Neural cell (in vitro differentiated cells): ENCODE measurements around the gene ZNF516. TPM values are rescaled to one million over a fixed set of nuclear protein-coding genes. Genes with fewer than 3 reads are reported as not detected.

Experiments
- H2AFZ ChIP-seq: fragments of 200-600, 300-800 bp; sonication (generic), shearing (Covaris generic); 2 replicates; pipeline ENCODE4 v1.6.0; 2014; ENCODE audit warnings: low read depth, mild to moderate bottlenecking, antibody characterized with exemption, low read length, moderate library complexity
- H3F3A ChIP-seq: fragments of 200-600 bp; shearing (Covaris generic); 2 replicates; pipeline ENCODE4 v1.6.1; 2016; ENCODE audit warnings: mild to moderate bottlenecking, moderate library complexity, mixed read lengths, antibody characterized with exemption, low read length; ENCODE audit not compliant: insufficient read depth, poor library complexity, severe bottlenecking
- H3K27ac ChIP-seq: fragments of 200-600, 300-800 bp; sonication (generic), shearing (Covaris generic); 2 replicates; pipeline ENCODE4 v1.5.1; 2014; ENCODE audit warnings: mild to moderate bottlenecking, low read length, moderate library complexity
- H3K27me3 ChIP-seq: fragments of 300-800, 200-600 bp; sonication (generic), shearing (Covaris generic); 2 replicates; pipeline ENCODE4 v1.6.0; 2014; ENCODE audit warnings: mild to moderate bottlenecking, low read depth, low read length, moderate library complexity; ENCODE audit not compliant: insufficient read depth
- H3K36me3 ChIP-seq: fragments of 300-800, 200-600 bp; sonication (generic), shearing (Covaris generic); 2 replicates; pipeline ENCODE4 v1.5.1; 2014; ENCODE audit warnings: mild to moderate bottlenecking, antibody characterized with exemption, low read length, moderate library complexity; ENCODE audit not compliant: insufficient read depth
- H3K4me2 ChIP-seq: fragments of 300-800, 200-600 bp; sonication (generic), shearing (Covaris generic); 2 replicates; pipeline ENCODE4 v1.6.0; 2014; ENCODE audit warnings: mild to moderate bottlenecking, low read length
- H3K4me3 ChIP-seq: fragments of 300-800, 200-600 bp; sonication (generic), shearing (Covaris generic); 2 replicates; pipeline ENCODE4 v1.5.1; 2014; ENCODE audit warnings: mild to moderate bottlenecking, low read length, moderate library complexity
- H3K79me2 ChIP-seq: fragments of 200-600 bp; shearing (Covaris generic); replicated peaks from 2 replicates; pipeline ENCODE4 v1.6.0; 2014; ENCODE audit warnings: mild to moderate bottlenecking, low read length, moderate library complexity; ENCODE audit not compliant: insufficient read depth
- H3K9ac ChIP-seq: fragments of 300-800, 200-600 bp; sonication (generic), shearing (Covaris generic); 2 replicates; pipeline ENCODE4 v1.6.1; 2016; ENCODE audit warnings: mild to moderate bottlenecking, low read length, mixed read lengths
- H3K9me2 ChIP-seq: fragments of 200-600 bp; shearing (Covaris generic); 2 replicates; pipeline ENCODE4 v1.6.1; 2016; ENCODE audit warnings: mild to moderate bottlenecking, low read length, mixed read lengths; ENCODE audit not compliant: insufficient read depth
- H3K9me3 ChIP-seq: fragments of 200-600, 300-800 bp; sonication (generic), shearing (Covaris generic); 2 replicates; pipeline ENCODE4 v1.6.1; 2016; ENCODE audit warnings: mild to moderate bottlenecking, mixed run types, low read length, moderate library complexity, mixed read lengths
- H4K20me1 ChIP-seq: fragments of 200-600 bp; shearing (Covaris generic); 2 replicates; pipeline ENCODE4 v1.6.1; 2016; ENCODE audit warnings: mild to moderate bottlenecking, mixed run types; ENCODE audit not compliant: insufficient read depth
- EP300 ChIP-seq: fragments of 450-650 bp; conservative IDR thresholded peaks from 2 replicates; pipeline ENCODE4 v1.6.1; 2014; ENCODE audit warnings: antibody characterized with exemption, mild to moderate bottlenecking, moderate library complexity; ENCODE audit not compliant: poor library complexity, severe bottlenecking
- EZH2 ChIP-seq: fragments of 200-600, 300-800 bp; shearing (Covaris generic), sonication (generic); IDR thresholded peaks from 2 replicates; pipeline ENCODE4 v1.6.1; 2014; ENCODE audit warnings: antibody characterized with exemption, low read length, borderline replicate concordance, mild to moderate bottlenecking; ENCODE audit not compliant: insufficient read depth, poor library complexity, severe bottlenecking
- MXI1 ChIP-seq: fragments of 450-650 bp; conservative IDR thresholded peaks from 2 replicates; pipeline ENCODE4 v1.6.1; 2014; ENCODE audit warnings: antibody characterized with exemption, mild to moderate bottlenecking; ENCODE audit not compliant: poor library complexity, severe bottlenecking
- POLR2AphosphoS5 ChIP-seq: IDR thresholded peaks from 2 replicates; pipeline ENCODE4 v1.6.1; 2012
- RAD21 ChIP-seq: fragments of 450-650 bp; conservative IDR thresholded peaks from 2 replicates; pipeline ENCODE4 v1.6.1; 2014; ENCODE audit warnings: antibody characterized with exemption, mild to moderate bottlenecking, moderate library complexity
- SMC3 ChIP-seq: fragments of 450-650 bp; conservative IDR thresholded peaks from 2 replicates; pipeline ENCODE4 v1.6.1; 2014; ENCODE audit warnings: antibody characterized with exemption, mild to moderate bottlenecking, moderate library complexity; ENCODE audit not compliant: poor library complexity
- TAF1 ChIP-seq: IDR thresholded peaks from 2 replicates; pipeline ENCODE4 v1.6.1; 2012; ENCODE audit warnings: low read depth
- polyA plus RNA-seq: library from polyadenylated mRNA; depleted of rRNA; stranded (reverse); fragments of >200 nt; gene quantifications from 2 replicates; pipeline ENCODE4 v1.2.3, GENCODE V29; 2014
- TF ChIP-seq, protein P1 (sequence below): IDR thresholded peaks from 2 replicates; pipeline ENCODE4 v1.6.1; 2012; ENCODE audit warnings: borderline replicate concordance
- TF ChIP-seq, protein P2 (sequence below): fragments of 450-650 bp; IDR thresholded peaks from 2 replicates; pipeline ENCODE4 v1.5.1; 2014; ENCODE audit warnings: antibody characterized with exemption, mild to moderate bottlenecking, moderate library complexity; ENCODE audit not compliant: poor library complexity, severe bottlenecking

ZNF516 gene
- polyA plus RNA-seq, 1 donor from 2014 or later: 11.5 TPM

DNA sequence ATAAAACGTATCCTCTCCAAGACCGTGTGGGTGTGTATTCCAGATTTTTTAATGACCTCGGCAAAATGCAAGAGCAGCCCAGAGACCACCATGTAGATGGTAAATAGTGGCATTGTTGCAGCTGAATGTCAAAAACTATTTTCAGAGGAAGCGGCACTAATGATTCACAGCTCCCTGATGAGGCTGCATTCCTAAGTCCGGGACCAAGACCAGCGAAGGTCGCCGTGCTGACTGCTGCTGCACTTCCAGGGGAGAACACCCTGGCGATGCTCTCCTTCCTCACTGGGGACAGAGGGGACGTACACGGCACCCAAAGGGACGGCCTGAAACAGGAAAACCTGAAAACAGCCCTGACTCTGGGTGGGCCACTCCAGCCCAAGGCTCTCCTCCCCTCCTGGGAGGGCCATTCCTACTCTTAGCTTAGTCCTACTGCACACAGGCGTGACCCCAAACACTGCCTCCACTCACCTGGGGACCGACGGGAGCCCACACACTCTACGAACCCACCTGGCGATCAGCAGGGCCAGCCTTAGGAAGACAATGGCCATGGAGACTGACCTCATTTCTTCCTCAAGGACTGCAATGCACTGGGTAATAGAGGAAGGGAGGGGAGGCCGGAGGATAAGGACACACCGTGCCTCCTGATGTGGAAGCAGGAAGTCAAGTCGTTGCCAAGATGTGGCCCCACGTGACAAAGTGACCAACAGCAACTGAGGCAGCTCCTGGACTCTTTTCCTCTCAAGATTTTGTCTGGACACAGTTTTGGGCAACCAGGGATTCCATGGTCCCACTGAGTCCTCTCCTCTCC lies 82.8 kb downstream of the ZNF516 start:
- Histone ChIP-seq H3K27ac (no peak overlapping the region), H3K27me3 (no peaks in the 10 kb centered on the region), H3K9ac (no peak overlapping the region), H3F3A (no peaks in the 10 kb centered on the region), H3K9me2 (no peaks in the 10 kb centered on the region), H3K4me2 (no peak overlapping the region), H3K36me3 (no peaks in the 10 kb centered on the region), H3K4me3 (no peak overlapping the region), H3K9me3 (no peaks in the 10 kb centered on the region), H2AFZ (no peak overlapping the region), H4K20me1 (no peaks in the 10 kb centered on the region), H3K79me2 (peaks cover 64% of the 10 kb centered on the region)
- no peak for TF ChIP-seq TAF1
- TF ChIP-seq POLR2AphosphoS5: no peak

GRCh38 chr18:76410660-76411417 lies 84.2 kb downstream of the ZNF516 start:
- H3K27ac ChIP-seq: no peak overlapping the region
- H3K9me2 ChIP-seq: no peaks in the 10 kb centered on the region
- H3K36me3 ChIP-seq: no peaks in the 10 kb centered on the region
- H3K79me2 ChIP-seq: peaks cover 65% of the 10 kb centered on the region
- no peak overlapping the region for H3K4me3 ChIP-seq
- TF ChIP-seq MXI1 (no peak), RAD21 (no peak), POLR2AphosphoS5 (no peak), SMC3 (no peak), EZH2 (no peak), TAF1 (no peak), EP300 (no peak)
- TF ChIP-seq, protein P1, sequence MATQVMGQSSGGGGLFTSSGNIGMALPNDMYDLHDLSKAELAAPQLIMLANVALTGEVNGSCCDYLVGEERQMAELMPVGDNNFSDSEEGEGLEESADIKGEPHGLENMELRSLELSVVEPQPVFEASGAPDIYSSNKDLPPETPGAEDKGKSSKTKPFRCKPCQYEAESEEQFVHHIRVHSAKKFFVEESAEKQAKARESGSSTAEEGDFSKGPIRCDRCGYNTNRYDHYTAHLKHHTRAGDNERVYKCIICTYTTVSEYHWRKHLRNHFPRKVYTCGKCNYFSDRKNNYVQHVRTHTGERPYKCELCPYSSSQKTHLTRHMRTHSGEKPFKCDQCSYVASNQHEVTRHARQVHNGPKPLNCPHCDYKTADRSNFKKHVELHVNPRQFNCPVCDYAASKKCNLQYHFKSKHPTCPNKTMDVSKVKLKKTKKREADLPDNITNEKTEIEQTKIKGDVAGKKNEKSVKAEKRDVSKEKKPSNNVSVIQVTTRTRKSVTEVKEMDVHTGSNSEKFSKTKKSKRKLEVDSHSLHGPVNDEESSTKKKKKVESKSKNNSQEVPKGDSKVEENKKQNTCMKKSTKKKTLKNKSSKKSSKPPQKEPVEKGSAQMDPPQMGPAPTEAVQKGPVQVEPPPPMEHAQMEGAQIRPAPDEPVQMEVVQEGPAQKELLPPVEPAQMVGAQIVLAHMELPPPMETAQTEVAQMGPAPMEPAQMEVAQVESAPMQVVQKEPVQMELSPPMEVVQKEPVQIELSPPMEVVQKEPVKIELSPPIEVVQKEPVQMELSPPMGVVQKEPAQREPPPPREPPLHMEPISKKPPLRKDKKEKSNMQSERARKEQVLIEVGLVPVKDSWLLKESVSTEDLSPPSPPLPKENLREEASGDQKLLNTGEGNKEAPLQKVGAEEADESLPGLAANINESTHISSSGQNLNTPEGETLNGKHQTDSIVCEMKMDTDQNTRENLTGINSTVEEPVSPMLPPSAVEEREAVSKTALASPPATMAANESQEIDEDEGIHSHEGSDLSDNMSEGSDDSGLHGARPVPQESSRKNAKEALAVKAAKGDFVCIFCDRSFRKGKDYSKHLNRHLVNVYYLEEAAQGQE: no peak
- TF ChIP-seq, protein P2, sequence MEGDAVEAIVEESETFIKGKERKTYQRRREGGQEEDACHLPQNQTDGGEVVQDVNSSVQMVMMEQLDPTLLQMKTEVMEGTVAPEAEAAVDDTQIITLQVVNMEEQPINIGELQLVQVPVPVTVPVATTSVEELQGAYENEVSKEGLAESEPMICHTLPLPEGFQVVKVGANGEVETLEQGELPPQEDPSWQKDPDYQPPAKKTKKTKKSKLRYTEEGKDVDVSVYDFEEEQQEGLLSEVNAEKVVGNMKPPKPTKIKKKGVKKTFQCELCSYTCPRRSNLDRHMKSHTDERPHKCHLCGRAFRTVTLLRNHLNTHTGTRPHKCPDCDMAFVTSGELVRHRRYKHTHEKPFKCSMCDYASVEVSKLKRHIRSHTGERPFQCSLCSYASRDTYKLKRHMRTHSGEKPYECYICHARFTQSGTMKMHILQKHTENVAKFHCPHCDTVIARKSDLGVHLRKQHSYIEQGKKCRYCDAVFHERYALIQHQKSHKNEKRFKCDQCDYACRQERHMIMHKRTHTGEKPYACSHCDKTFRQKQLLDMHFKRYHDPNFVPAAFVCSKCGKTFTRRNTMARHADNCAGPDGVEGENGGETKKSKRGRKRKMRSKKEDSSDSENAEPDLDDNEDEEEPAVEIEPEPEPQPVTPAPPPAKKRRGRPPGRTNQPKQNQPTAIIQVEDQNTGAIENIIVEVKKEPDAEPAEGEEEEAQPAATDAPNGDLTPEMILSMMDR: no peak
- no peaks in the 10 kb centered on the region for H3F3A ChIP-seq
- H3K27me3 ChIP-seq: no peaks in the 10 kb centered on the region
- H3K9me3 ChIP-seq: no peaks in the 10 kb centered on the region
- H4K20me1 ChIP-seq: no peaks in the 10 kb centered on the region
- H2AFZ ChIP-seq: no peak overlapping the region
- H3K4me2 ChIP-seq: no peak overlapping the region
- H3K9ac ChIP-seq: no peak overlapping the region
